GM19467 (cell line): Measurements from ENCODE around the gene PRR14L.
"Not testable (repeated sequence)": the region's sequence is repeated elsewhere in the genome, so short reads cannot be mapped to it uniquely, and the experiment has no call there.

Experiments
- ATAC-seq: cut with Tn5 transposase; IDR thresholded peaks from one replicate; pipeline ENCODE4 v1.9.1; 2021; ENCODE audit warnings: mild to moderate bottlenecking, moderate library complexity; ENCODE audit not compliant: unreplicated experiment

Gene PRR14L

GRCh38 chr22:31742115-31742514 is 7.8 kb downstream of the PRR14L start:
- no peak for ATAC-seq

GRCh38 chr22:31740314-31740713 is 9.6 kb downstream of the PRR14L start:
- ATAC-seq: not testable (repeated sequence)

- ATAC-seq: no peak
Observed at GRCh38 chr22:31739795-31740201, 10.1 kb downstream of the PRR14L start.

- no peak for ATAC-seq
Observed at GRCh38 chr22:31738566-31738965, 11.4 kb downstream of the PRR14L start.

GRCh38 chr22:31737932-31738331 is 12.0 kb downstream of the PRR14L start:
- no peak for ATAC-seq

GRCh38 chr22:31736458-31736857 is 13.5 kb downstream of the PRR14L start:
- ATAC-seq: no peak

- no peak for ATAC-seq
Observed at GRCh38 chr22:31734512-31734911, 15.4 kb downstream of the PRR14L start.

- no peak for ATAC-seq
Observed at GRCh38 chr22:31733580-31734079, 16.3 kb downstream of the PRR14L start.

- ATAC-seq: no peak
Observed at GRCh38 chr22:31732089-31732829, 17.7 kb downstream of the PRR14L start.

GRCh38 chr22:31730344-31730711 is 19.6 kb downstream of the PRR14L start:
- ATAC-seq: no peak

- ATAC-seq: no peak
Observed at GRCh38 chr22:31728857-31729256, 21.1 kb downstream of the PRR14L start.

- no peak for ATAC-seq
Observed at GRCh38 chr22:31726692-31727091, 23.2 kb downstream of the PRR14L start.

GRCh38 chr22:31723723-31724122 is 26.2 kb downstream of the PRR14L start:
- ATAC-seq: no peak

GRCh38 chr22:31719850-31720471 is 30.0 kb downstream of the PRR14L start:
- ATAC-seq: no peak

GRCh38 chr22:31715147-31715778 is 34.7 kb downstream of the PRR14L start:
- ATAC-seq: no peak

GRCh38 chr22:31711226-31711625 is 38.7 kb downstream of the PRR14L start:
- not testable (repeated sequence) for ATAC-seq

GRCh38 chr22:31707519-31707918 is 42.4 kb downstream of the PRR14L start:
- no peak for ATAC-seq

- ATAC-seq: no peak
Observed at GRCh38 chr22:31695423-31695822, 54.5 kb downstream of the PRR14L start.

GRCh38 chr22:31694046-31694445 is 55.9 kb downstream of the PRR14L start:
- ATAC-seq: not testable (repeated sequence)

GRCh38 chr22:31692186-31692886 is 57.6 kb downstream of the PRR14L start:
- no peak for ATAC-seq

- no peak for ATAC-seq
Observed at GRCh38 chr22:31691408-31691807, 58.5 kb downstream of the PRR14L start.
